ENCODE results near the gene ACHE.

Gene ACHE

GRCh38 chr7:100885440-100886141 is 10.1 kb downstream of the ACHE start:
- no peak for DNase-seq (ENCODE audit: extremely low read depth, low read depth)
- no peak for TF ChIP-seq CTCF (IDR thresholded peaks at IDR 0.05; ENCODE audit: low read depth, low read length)

- DNase-seq (ENCODE audit: extremely low read depth, low read depth), result no peak
- TF ChIP-seq CTCF (IDR thresholded peaks at IDR 0.05; ENCODE audit: low read depth, low read length), result no peak
Measured at GRCh38 chr7:100884736-100885439, 10.8 kb downstream of the ACHE start.

GRCh38 chr7:100882785-100883526 is 12.7 kb downstream of the ACHE start:
- no peak for DNase-seq (ENCODE audit: extremely low read depth, low read depth)
- no peak for TF ChIP-seq CTCF (IDR thresholded peaks at IDR 0.05; ENCODE audit: low read depth, low read length)

GRCh38 chr7:100882201-100882600 is 13.5 kb downstream of the ACHE start:
- DNase-seq (ENCODE audit: extremely low read depth, low read depth), result no peak
- no peak for TF ChIP-seq CTCF (IDR thresholded peaks at IDR 0.05; ENCODE audit: low read depth, low read length)

GRCh38 chr7:100881136-100881535 is 14.6 kb downstream of the ACHE start:
- no peak for TF ChIP-seq CTCF (IDR thresholded peaks at IDR 0.05; ENCODE audit: low read depth, low read length)
- DNase-seq (ENCODE audit: extremely low read depth, low read depth), result no peak

GRCh38 chr7:100880645-100881044 is 15.0 kb downstream of the ACHE start:
- DNase-seq (ENCODE audit: extremely low read depth, low read depth), result no peak
- no peak for TF ChIP-seq CTCF (IDR thresholded peaks at IDR 0.05; ENCODE audit: low read depth, low read length)

All from AG09319 (cell line).